ENCODE results near the gene PLD4.

PLD4 gene

GRCh38 chr14:104954746-104955395 lies 30.2 kb downstream of the PLD4 start:
- no peak overlapping the region for H3K27ac Mint-ChIP-seq
- peaks cover 16% of the 10 kb centered on the region for H3K27me3 Mint-ChIP-seq
- no peaks in the 10 kb centered on the region for H3K36me3 Mint-ChIP-seq (ENCODE audit: low read depth)
- peaks cover 8% of the 10 kb centered on the region for H3K4me1 Mint-ChIP-seq (ENCODE audit: low read depth)
- intact Hi-C loops (cut with micrococcal nuclease): no loop called here
- no peaks in the 10 kb centered on the region for H3K9me3 Mint-ChIP-seq
- H3K4me3 Mint-ChIP-seq: no peak overlapping the region

- Mint-ChIP-seq H3K27ac (no peak overlapping the region), H3K27me3 (peaks cover 16% of the 10 kb centered on the region), H3K36me3 (ENCODE audit: low read depth) (no peaks in the 10 kb centered on the region), H3K4me1 (ENCODE audit: low read depth) (peaks cover 8% of the 10 kb centered on the region), H3K4me3 (no peak overlapping the region), H3K9me3 (no peaks in the 10 kb centered on the region)
- intact Hi-C loops (cut with micrococcal nuclease): no loop called here
Observed at GRCh38 chr14:104955396-104955770, 30.7 kb downstream of the PLD4 start.

- Mint-ChIP-seq H3K27ac (no peak overlapping the region), H3K4me1 (ENCODE audit: low read depth) (peaks cover 8% of the 10 kb centered on the region), H3K4me3 (no peak overlapping the region), H3K27me3 (peaks cover 20% of the 10 kb centered on the region), H3K9me3 (no peaks in the 10 kb centered on the region), H3K36me3 (ENCODE audit: low read depth) (no peaks in the 10 kb centered on the region)
- intact Hi-C loops (cut with micrococcal nuclease): no loop called here
Observed at GRCh38 chr14:104956290-104956890, 31.7 kb downstream of the PLD4 start.

GRCh38 chr14:104957146-104958113 lies 32.8 kb downstream of the PLD4 start:
- Mint-ChIP-seq H3K36me3 (ENCODE audit: low read depth) (no peaks in the 10 kb centered on the region), H3K4me3 (no peak overlapping the region), H3K9me3 (no peaks in the 10 kb centered on the region), H3K27me3 (peaks cover 26% of the 10 kb centered on the region), H3K4me1 (ENCODE audit: low read depth) (peaks cover 8% of the 10 kb centered on the region), H3K27ac (no peak overlapping the region)
- intact Hi-C loops (cut with micrococcal nuclease): no loop called here

GRCh38 chr14:104964546-104964945 lies 39.9 kb downstream of the PLD4 start:
- Mint-ChIP-seq H3K27ac (no peak overlapping the region), H3K9me3 (no peaks in the 10 kb centered on the region), H3K4me3 (no peak overlapping the region), H3K27me3 (peaks cover 49% of the 10 kb centered on the region), H3K4me1 (ENCODE audit: low read depth) (no peaks in the 10 kb centered on the region), H3K36me3 (ENCODE audit: low read depth) (no peaks in the 10 kb centered on the region)
- intact Hi-C loops (cut with micrococcal nuclease): no loop called here

- Mint-ChIP-seq H3K36me3 (ENCODE audit: low read depth) (no peaks in the 10 kb centered on the region), H3K9me3 (no peaks in the 10 kb centered on the region), H3K27ac (no peak overlapping the region), H3K4me1 (ENCODE audit: low read depth) (peaks cover 6% of the 10 kb centered on the region), H3K4me3 (no peak overlapping the region), H3K27me3 (peaks cover 50% of the 10 kb centered on the region)
- intact Hi-C loops (cut with micrococcal nuclease): no loop called here
Observed at GRCh38 chr14:104965561-104966231, 41.0 kb downstream of the PLD4 start.

GRCh38 chr14:104966261-104966865 lies 41.7 kb downstream of the PLD4 start:
- peaks cover 48% of the 10 kb centered on the region for H3K27me3 Mint-ChIP-seq

GRCh38 chr14:104966981-104967385 lies 42.3 kb downstream of the PLD4 start:
- intact Hi-C loops (cut with micrococcal nuclease): no loop called here
- Mint-ChIP-seq H3K4me1 (ENCODE audit: low read depth) (peaks cover 6% of the 10 kb centered on the region), H3K9me3 (no peaks in the 10 kb centered on the region), H3K4me3 (no peak overlapping the region), H3K27ac (no peak overlapping the region), H3K36me3 (ENCODE audit: low read depth) (no peaks in the 10 kb centered on the region), H3K27me3 (peaks cover 47% of the 10 kb centered on the region)

More at GRCh38 chr14:104966261-104966865, 41.7 kb downstream of the PLD4 start:
- intact Hi-C loops (cut with micrococcal nuclease): no loop called here
- H3K9me3 Mint-ChIP-seq: no peaks in the 10 kb centered on the region
- no peaks in the 10 kb centered on the region for H3K36me3 Mint-ChIP-seq (ENCODE audit: low read depth)
- no peak overlapping the region for H3K27ac Mint-ChIP-seq
- H3K4me1 Mint-ChIP-seq (ENCODE audit: low read depth): peaks cover 6% of the 10 kb centered on the region
- H3K4me3 Mint-ChIP-seq: no peak overlapping the region

- no peak overlapping the region for H3K4me3 Mint-ChIP-seq
Observed at GRCh38 chr14:104967386-104968152, 42.9 kb downstream of the PLD4 start.

GRCh38 chr14:104968153-104968527 lies 43.5 kb downstream of the PLD4 start:
- Mint-ChIP-seq H3K27me3 (peaks cover 42% of the 10 kb centered on the region), H3K36me3 (ENCODE audit: low read depth) (no peaks in the 10 kb centered on the region), H3K4me1 (ENCODE audit: low read depth) (peaks cover 6% of the 10 kb centered on the region), H3K4me3 (no peak overlapping the region), H3K27ac (no peak overlapping the region), H3K9me3 (no peaks in the 10 kb centered on the region)
- intact Hi-C loops (cut with micrococcal nuclease): no loop called here

More at GRCh38 chr14:104967386-104968152, 42.9 kb downstream of the PLD4 start:
- intact Hi-C loops (cut with micrococcal nuclease): no loop called here
- Mint-ChIP-seq H3K36me3 (ENCODE audit: low read depth) (no peaks in the 10 kb centered on the region), H3K27me3 (peaks cover 42% of the 10 kb centered on the region), H3K27ac (no peak overlapping the region), H3K9me3 (no peaks in the 10 kb centered on the region), H3K4me1 (ENCODE audit: low read depth) (peaks cover 6% of the 10 kb centered on the region)

- H3K9me3 Mint-ChIP-seq: no peaks in the 10 kb centered on the region
- no peak overlapping the region for H3K27ac Mint-ChIP-seq
- H3K36me3 Mint-ChIP-seq (ENCODE audit: low read depth): no peaks in the 10 kb centered on the region
- no peak overlapping the region for H3K4me3 Mint-ChIP-seq
- peaks cover 41% of the 10 kb centered on the region for H3K27me3 Mint-ChIP-seq
- peaks cover 6% of the 10 kb centered on the region for H3K4me1 Mint-ChIP-seq (ENCODE audit: low read depth)
- intact Hi-C loops (cut with micrococcal nuclease): no loop called here
Observed at GRCh38 chr14:104968541-104969401, 44.1 kb downstream of the PLD4 start.

GRCh38 chr14:104969741-104970230 lies 45.1 kb downstream of the PLD4 start:
- H3K4me1 Mint-ChIP-seq (ENCODE audit: low read depth): peaks cover 6% of the 10 kb centered on the region
- intact Hi-C loops (cut with micrococcal nuclease): no loop called here

More at GRCh38 chr14:104969741-104970230, 45.1 kb downstream of the PLD4 start:
- Mint-ChIP-seq H3K27ac (no peak overlapping the region), H3K4me3 (no peak overlapping the region), H3K36me3 (ENCODE audit: low read depth) (no peaks in the 10 kb centered on the region), H3K9me3 (no peaks in the 10 kb centered on the region), H3K27me3 (peaks cover 45% of the 10 kb centered on the region)

Data from dendritic cell treated with granulocyte-macrophage colony-stimulating factor and Interleukin-4, amounts not matched to agents 40 ng/mL and 50 ng/mL, for 4 days (primary cell).